Colonic mucosa (tissue), 4 donors: ENCODE measurements around the gene TRAPPC11. TPM values are rescaled to one million over a fixed set of nuclear protein-coding genes. Genes with fewer than 3 reads are reported as not detected.

Source experiments
- DNase-seq: peaks from one replicate; pipeline ENCODE4 v3.0.0-alpha.2; 2020
- H3K27ac ChIP-seq: fragments of 200-600 bp; one replicate; pipeline ENCODE4 v1.8.0; 2021
- H3K27me3 ChIP-seq: fragments of 200-600 bp; one replicate; pipeline ENCODE4 v1.8.0; 2021
- H3K36me3 ChIP-seq: fragments of 200-600 bp; one replicate; pipeline ENCODE4 v1.8.0; 2021
- H3K4me1 ChIP-seq: fragments of 200-600 bp; one replicate; pipeline ENCODE4 v1.8.0; 2021; ENCODE audit warnings: mild to moderate bottlenecking
- H3K4me3 ChIP-seq: fragments of 200-600 bp; one replicate; pipeline ENCODE4 v1.8.0; 2021
- H3K9ac ChIP-seq, 2 donors: one replicate each; pipeline ENCODE4 v1.7.0; 2013; ENCODE audit warnings: control low read depth in 2 of 2, low read depth in 2 of 2, low read length in 2 of 2
- H3K9me3 ChIP-seq: fragments of 200-600 bp; one replicate; pipeline ENCODE4 v1.8.0; 2021
- intact Hi-C: fragments of 100-400 bp; cut with DNase I; formaldehyde crosslinking; loops from one replicate; pipeline ENCODE4 v1.14.1; 2022
- total RNA-seq, 2 donors: library from RNA; stranded (reverse); fragmentation: NEBNext Ultra II Directional in 1 of 2; extraction: Animal tissue kit (Norgen Biotek cat#: 25700) in 1 of 2; gene quantifications; one replicate each; pipeline ENCODE4 v1.2.1, GENCODE V29; 2021
- TF ChIP-seq, protein P1 (sequence below): fragments of 200-600 bp; IDR thresholded peaks from one replicate; pipeline ENCODE4 v1.8.0; 2022; ENCODE audit warnings: antibody characterized with exemption, mild to moderate bottlenecking
- donor health status: healthy.
- donor health status: DM: no; HTN: no; CAD: no.
- donor health status: DM: no; HTN: no; CAD: no.

The TRAPPC11 gene
- total RNA-seq, 2 donors from 2014 or later, result 25.2 to 29.2 TPM

- Histone ChIP-seq H3K9me3 (no peaks in the 10 kb centered on the region), H3K9ac (no peak overlapping the region), H3K4me3 (no peak overlapping the region), H3K36me3 (no peaks in the 10 kb centered on the region), H3K27ac (no peak overlapping the region), H3K27me3 (no peaks in the 10 kb centered on the region), H3K4me1 (peaks cover 5% of the 10 kb centered on the region)
- intact Hi-C loops, result no loop called here
- TF ChIP-seq, protein P1, sequence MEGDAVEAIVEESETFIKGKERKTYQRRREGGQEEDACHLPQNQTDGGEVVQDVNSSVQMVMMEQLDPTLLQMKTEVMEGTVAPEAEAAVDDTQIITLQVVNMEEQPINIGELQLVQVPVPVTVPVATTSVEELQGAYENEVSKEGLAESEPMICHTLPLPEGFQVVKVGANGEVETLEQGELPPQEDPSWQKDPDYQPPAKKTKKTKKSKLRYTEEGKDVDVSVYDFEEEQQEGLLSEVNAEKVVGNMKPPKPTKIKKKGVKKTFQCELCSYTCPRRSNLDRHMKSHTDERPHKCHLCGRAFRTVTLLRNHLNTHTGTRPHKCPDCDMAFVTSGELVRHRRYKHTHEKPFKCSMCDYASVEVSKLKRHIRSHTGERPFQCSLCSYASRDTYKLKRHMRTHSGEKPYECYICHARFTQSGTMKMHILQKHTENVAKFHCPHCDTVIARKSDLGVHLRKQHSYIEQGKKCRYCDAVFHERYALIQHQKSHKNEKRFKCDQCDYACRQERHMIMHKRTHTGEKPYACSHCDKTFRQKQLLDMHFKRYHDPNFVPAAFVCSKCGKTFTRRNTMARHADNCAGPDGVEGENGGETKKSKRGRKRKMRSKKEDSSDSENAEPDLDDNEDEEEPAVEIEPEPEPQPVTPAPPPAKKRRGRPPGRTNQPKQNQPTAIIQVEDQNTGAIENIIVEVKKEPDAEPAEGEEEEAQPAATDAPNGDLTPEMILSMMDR, result no peak
- DNase-seq, result no peak
Measured at GRCh38 chr4:183751106-183751505, 92.0 kb downstream of the TRAPPC11 start.

GRCh38 chr4:183755596-183755995 is 96.5 kb downstream of the TRAPPC11 start:
- TF ChIP-seq, protein P1, result no peak
- Histone ChIP-seq H3K27me3 (no peaks in the 10 kb centered on the region), H3K9ac (no peak overlapping the region), H3K27ac (no peak overlapping the region), H3K9me3 (no peaks in the 10 kb centered on the region), H3K4me3 (no peak overlapping the region), H3K4me1 (no peaks in the 10 kb centered on the region), H3K36me3 (no peaks in the 10 kb centered on the region)
- DNase-seq, result no peak
- intact Hi-C loops, result no loop called here

- no peak for DNase-seq
- Histone ChIP-seq H3K4me3 (no peak overlapping the region), H3K27ac (no peak overlapping the region), H3K9ac (no peak overlapping the region), H3K9me3 (no peaks in the 10 kb centered on the region), H3K4me1 (no peaks in the 10 kb centered on the region), H3K36me3 (no peaks in the 10 kb centered on the region), H3K27me3 (no peaks in the 10 kb centered on the region)
- intact Hi-C loops, result no loop called here
- TF ChIP-seq, protein P1, result no peak
Measured at GRCh38 chr4:183757060-183757459, 98.0 kb downstream of the TRAPPC11 start.

DNA sequence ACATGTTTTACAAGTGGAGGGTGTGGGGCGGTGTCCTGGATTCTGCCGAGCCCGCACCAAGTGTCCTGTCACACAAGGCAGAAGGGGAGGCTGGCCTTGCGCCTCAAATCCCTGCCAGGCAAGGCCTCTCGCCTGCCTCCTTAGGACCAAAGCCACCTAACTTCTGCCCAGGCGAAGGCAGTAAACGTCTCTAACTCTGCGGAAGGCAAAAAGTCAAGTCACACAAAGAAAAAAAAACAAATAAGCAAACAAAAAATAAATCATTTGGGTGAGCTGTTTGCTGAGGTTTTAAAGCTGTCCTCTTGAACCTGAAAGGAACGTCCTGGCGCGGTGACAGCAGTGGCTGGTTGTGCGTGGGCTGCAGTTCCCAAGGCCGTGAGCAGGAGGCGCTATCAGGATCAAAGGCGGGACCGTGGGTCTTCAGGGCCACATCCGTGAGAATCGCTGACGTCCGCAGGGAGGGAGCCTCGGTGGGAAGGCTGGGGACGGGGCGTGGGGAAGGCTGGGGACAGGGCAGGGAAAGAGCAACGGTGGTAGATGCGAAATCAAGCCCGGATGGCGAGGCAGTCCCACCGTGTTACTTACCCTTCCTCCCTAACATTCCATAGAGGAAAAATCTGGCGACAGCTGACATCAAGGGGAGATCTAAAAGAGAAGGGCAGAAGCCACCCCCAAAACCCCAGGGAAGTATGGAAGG is 99.1 kb downstream of the TRAPPC11 start:
- Histone ChIP-seq H3K27ac (no peak overlapping the region), H3K27me3 (no peaks in the 10 kb centered on the region), H3K36me3 (no peaks in the 10 kb centered on the region), H3K9ac (no peak overlapping the region), H3K4me1 (no peaks in the 10 kb centered on the region), H3K4me3 (no peak overlapping the region), H3K9me3 (no peaks in the 10 kb centered on the region)
- TF ChIP-seq, protein P1, result peak; percentile 46
- intact Hi-C loops, result no loop called here
- peak; percentile 73 for DNase-seq

- Histone ChIP-seq H3K4me3 (no peak overlapping the region), H3K4me1 (no peaks in the 10 kb centered on the region), H3K36me3 (no peaks in the 10 kb centered on the region), H3K9me3 (no peaks in the 10 kb centered on the region), H3K9ac (no peak overlapping the region), H3K27ac (no peak overlapping the region), H3K27me3 (no peaks in the 10 kb centered on the region)
- no peak for DNase-seq
- TF ChIP-seq, protein P1, result no peak
- intact Hi-C loops, result no loop called here
Measured at GRCh38 chr4:183758758-183759447, 99.8 kb downstream of the TRAPPC11 start.
